HG03095 (cell line): ENCODE results near the gene ZNF217.
"Not testable (repeated sequence)": the region's sequence is repeated elsewhere in the genome, so short reads cannot be mapped to it uniquely, and the experiment has no call there.

Experiments used
- ATAC-seq: cut with Tn5 transposase; IDR thresholded peaks from one replicate; pipeline ENCODE4 v1.9.1; 2021; ENCODE audit warnings: moderate library complexity; ENCODE audit not compliant: unreplicated experiment

Gene ZNF217

GRCh38 chr20:53569606-53570307 lies 23.9 kb downstream of the ZNF217 start:
- ATAC-seq = no peak

GRCh38 chr20:53569005-53569404 lies 24.6 kb downstream of the ZNF217 start:
- ATAC-seq = no peak

GRCh38 chr20:53568351-53568750 lies 25.3 kb downstream of the ZNF217 start:
- no peak for ATAC-seq

DNA sequence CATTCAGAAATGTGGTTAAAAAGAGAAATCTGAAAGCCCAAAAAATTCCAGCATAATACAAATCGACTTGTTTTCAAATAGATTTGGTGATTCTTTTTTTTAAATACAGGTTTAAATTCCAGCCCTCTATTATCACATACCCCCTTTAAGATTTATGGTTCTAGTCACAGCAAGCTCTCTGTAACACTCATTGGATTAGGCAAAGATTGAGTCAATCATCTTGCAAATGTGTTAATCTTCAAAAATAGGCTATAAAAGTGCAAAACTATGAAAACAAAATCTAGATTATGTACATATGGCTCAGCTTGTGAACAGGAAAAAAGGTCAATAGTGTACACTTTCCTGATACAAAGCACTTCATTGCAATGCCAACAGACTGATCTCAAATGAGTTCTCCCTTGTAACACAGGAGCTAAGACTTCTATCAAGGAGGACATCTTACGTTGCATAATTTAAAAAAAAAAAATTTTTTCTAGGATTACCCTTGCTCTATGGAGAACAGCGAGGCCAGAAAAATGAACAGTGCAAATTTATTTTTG lies 26.2 kb downstream of the ZNF217 start:
- ATAC-seq = no peak

GRCh38 chr20:53566623-53567022 lies 27.0 kb downstream of the ZNF217 start:
- not testable (repeated sequence) for ATAC-seq

DNA sequence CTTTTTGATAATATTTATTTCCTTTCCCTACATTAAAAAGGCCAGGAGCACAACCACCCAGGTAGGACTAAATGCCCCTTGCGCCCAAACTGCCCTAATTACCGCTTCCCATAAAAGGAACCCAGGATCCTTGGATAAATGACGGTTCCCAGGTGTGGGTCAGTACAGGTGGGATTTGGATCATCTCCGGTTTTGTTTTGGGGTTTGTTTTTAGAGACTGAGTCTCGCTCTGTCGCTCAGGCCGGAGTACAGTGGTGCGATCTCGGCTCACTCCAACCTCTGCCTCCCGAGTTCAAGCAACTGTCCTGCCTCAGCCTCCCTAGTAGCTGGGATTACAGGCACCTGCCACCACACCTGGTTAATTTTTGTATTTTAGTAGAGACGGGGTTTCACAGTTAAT lies 28.4 kb downstream of the ZNF217 start:
- ATAC-seq = no peak

- ATAC-seq = not testable (repeated sequence)
Observed at GRCh38 chr20:53562104-53562764, 31.4 kb downstream of the ZNF217 start.

DNA sequence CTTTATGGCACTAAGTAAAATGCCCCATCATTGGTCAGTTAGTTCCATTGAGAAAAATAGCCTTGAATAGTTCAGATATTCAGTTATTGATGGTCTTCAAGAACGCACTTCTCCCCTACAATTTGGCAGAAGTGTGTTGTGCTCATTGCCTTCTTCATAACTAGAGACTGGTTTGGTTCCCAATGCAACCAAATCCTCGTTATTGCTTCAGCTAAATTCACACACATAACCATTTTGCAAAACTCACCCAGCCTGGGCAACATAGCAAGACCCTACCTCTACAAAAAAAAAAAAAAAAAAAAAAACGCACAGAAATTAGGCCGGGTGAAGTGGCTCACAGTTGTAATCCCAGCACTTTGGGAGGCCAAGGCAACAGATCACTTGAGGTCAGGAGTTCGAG lies 32.1 kb downstream of the ZNF217 start:
- no peak for ATAC-seq

DNA sequence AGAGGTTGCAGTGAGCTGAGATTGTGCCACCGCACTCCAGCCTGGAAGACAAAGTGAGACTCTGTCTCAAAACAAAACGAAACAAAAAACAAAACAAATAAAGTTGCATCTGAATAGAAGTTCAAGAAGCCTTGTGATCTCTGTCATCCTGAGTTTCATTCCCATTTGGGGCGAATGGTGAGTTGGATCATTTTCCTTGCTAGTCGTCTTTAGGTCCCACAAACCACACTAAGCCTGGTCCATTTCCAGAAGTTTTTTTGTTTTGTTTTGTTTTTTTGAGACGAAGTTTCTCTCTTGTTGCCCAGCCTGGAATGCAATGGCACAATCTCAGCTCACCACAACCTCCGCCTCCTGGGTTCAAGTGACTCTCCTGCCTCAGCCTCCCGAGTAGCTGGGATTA lies 33.8 kb downstream of the ZNF217 start:
- no peak for ATAC-seq

DNA sequence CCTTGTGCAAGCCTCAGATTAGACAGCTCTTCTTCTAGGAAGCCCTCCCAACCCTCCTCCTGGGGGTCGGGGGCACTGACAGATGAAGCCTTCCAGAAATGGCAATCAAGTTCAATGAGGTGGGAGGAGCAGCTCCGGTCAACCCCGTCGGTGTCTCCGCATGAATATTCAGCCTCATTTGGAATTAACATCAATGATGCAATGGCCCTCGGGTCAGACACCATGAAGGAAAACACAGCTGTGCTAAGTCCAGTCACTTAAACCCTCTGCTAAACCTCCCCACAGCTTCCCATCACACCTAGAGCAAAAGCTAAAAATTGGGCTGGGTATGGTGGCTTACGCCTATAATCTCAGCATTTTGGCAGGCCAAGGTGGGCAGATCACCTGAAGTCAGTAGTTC lies 36.5 kb downstream of the ZNF217 start:
- no peak for ATAC-seq

- no peak for ATAC-seq
Observed at GRCh38 chr20:53556267-53556897, 37.3 kb downstream of the ZNF217 start.

- no peak for ATAC-seq
Observed at GRCh38 chr20:53555816-53556215, 37.8 kb downstream of the ZNF217 start.

GRCh38 chr20:53555081-53555480 lies 38.6 kb downstream of the ZNF217 start:
- ATAC-seq = no peak

DNA sequence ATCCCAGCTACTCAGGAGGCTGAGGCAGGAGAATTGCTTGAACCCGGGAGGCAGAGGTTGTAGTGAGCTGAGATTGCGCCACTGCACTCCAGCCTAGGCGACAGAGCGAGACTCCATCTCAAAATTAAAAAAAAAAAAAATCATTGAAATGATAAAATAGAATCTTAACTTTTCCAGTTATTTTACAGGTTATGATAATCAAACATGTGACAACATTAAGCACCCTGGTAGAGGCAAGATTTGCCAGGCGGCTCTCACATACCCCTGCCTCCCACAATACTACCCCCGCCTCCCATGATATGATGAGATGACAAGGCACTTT lies 41.1 kb downstream of the ZNF217 start:
- ATAC-seq = not testable (repeated sequence)

DNA sequence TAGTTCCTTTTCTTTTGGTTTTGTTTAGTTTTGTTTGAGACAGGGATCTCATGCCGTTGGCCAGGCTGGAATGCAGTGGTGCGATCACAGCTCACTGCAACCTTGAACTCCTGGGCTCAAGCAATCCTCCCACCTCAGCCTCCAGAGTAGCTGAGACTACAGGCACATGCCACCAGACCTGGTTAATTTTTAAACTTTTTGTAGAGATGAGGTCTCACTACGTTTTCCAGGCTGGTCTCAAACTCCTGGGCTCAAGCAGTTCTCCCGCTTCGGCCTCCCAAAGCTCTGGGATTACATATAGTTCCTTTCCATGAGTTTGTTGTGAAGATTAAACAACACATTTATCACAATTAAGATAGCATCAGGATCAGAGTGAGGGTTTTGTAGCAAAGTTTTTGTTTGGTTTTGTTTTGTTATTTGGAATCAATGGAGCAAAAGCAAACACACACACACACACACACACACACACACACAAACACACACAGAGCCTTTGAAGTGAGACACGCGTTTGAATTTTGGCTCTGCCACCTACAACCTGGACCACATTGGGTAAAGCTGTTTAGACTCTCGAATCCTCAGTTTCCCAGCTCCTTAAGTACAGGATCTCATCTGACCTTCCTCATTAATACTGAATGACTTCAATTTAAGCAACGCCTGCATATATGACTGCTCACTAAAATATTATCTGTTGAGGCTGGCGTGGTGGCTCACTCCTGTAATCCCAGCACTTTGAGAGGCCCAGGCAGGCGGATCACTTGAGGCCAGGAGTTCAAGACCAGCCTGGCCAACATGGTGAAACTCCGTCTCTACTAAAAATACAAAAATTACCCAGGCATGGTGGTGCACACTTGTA lies 41.7 kb downstream of the ZNF217 start:
- ATAC-seq = not testable (repeated sequence)

DNA sequence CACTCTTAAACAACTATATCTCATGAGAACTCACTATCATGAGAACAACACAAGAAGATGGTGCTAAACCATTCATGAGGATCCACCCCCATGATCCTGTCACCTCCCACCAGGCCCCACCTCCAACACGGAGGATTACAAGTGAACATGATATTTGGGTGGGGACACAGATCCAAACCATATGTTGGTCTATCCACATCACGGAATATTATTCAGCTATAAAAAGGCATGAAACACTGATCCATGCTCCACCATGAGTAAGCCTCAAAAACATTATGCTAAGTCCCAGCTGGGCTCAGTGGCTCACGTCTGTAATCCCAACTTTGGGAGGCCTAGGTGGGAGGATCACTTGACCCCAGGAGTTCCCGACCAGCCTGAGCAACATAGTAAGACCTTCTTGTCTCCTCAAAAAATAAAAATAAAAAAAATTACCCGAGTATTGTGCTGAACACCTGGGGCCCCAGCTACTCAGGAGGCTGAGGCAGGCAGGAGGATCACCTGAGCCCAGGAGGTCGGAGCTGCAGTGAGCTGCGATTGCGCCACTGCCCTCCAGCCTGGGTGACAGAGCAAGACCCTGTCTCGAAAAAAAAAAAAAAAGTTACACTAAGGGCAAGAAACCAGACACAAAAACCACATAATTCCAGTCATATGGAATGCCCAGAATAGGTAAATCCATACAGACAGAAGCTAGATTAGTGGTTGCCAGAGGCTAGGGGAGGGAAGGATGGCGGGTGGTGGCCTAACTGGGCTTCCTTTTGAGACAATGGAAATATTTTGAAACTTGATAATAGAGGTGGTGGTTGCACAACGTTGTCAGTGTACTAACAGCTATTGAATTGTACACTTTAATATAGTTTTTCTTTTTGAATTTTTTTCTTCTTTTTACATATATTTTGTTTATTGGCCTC lies 43.1 kb downstream of the ZNF217 start:
- ATAC-seq = no peak

GRCh38 chr20:53547664-53548239 lies 45.9 kb downstream of the ZNF217 start:
- no peak for ATAC-seq

GRCh38 chr20:53539516-53539915 lies 54.1 kb downstream of the ZNF217 start:
- ATAC-seq = no peak

DNA sequence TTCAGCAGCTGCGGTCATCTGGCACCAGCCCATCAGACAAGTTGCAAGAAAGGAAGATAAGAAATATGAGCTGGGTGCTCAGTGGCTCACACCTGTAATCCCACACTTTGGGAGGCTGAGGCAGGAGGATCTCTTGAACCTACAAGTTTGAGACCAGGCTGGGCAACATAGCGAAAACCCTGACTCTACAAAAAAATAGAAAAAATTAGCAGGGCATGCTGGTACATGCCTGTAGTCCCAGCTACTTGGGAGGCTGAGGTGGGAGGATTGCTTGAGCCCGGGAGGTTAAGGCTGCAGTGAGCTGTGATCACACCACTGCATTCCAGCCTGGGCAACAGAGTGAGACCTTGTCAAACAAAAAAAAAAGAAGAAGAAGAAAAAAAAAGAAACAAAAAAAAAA lies 57.3 kb downstream of the ZNF217 start:
- not testable (repeated sequence) for ATAC-seq

- no peak for ATAC-seq
Observed at GRCh38 chr20:53535878-53536277, 57.8 kb downstream of the ZNF217 start.
